HG03432 (cell line): ENCODE results near the gene ELP4.
"Not testable (repeated sequence)": the region's sequence is repeated elsewhere in the genome, so short reads cannot be mapped to it uniquely, and the experiment has no call there.

Source experiments
- ATAC-seq: cut with Tn5 transposase; IDR thresholded peaks from one replicate; pipeline ENCODE4 v1.9.1; 2021; ENCODE audit warnings: mild to moderate bottlenecking, moderate library complexity; ENCODE audit not compliant: unreplicated experiment

ELP4 gene

GRCh38 chr11:31542862-31543261, 33.3 kb downstream of the ELP4 start:
- ATAC-seq: no peak

GRCh38 chr11:31555938-31556337, 46.4 kb downstream of the ELP4 start:
- ATAC-seq: no peak

GRCh38 chr11:31558001-31558400, 48.4 kb downstream of the ELP4 start:
- ATAC-seq: no peak

GRCh38 chr11:31560842-31561476, 51.4 kb downstream of the ELP4 start:
- ATAC-seq: no peak

GRCh38 chr11:31564517-31564916, 55.0 kb downstream of the ELP4 start:
- ATAC-seq: not testable (repeated sequence)

GRCh38 chr11:31574133-31574532, 64.6 kb downstream of the ELP4 start:
- ATAC-seq: not testable (repeated sequence)

GRCh38 chr11:31575764-31576163, 66.2 kb downstream of the ELP4 start:
- ATAC-seq: not testable (repeated sequence)

- not testable (repeated sequence) for ATAC-seq
These were observed 69.8 kb downstream of the ELP4 start for GRCh38 chr11:31579412-31579811.

- ATAC-seq: no peak
These were observed 73.1 kb downstream of the ELP4 start for GRCh38 chr11:31582697-31583096.

GRCh38 chr11:31598454-31598853, 88.9 kb downstream of the ELP4 start:
- ATAC-seq: no peak

- no peak for ATAC-seq
These were observed 92.2 kb downstream of the ELP4 start for GRCh38 chr11:31601635-31602282.

- no peak for ATAC-seq
These were observed 97.3 kb downstream of the ELP4 start for GRCh38 chr11:31606893-31607292.

GRCh38 chr11:31607914-31608313, 98.3 kb downstream of the ELP4 start:
- ATAC-seq: no peak

- no peak for ATAC-seq
These were observed 99.4 kb downstream of the ELP4 start for GRCh38 chr11:31608995-31609394.

GRCh38 chr11:31610544-31610943, 101.0 kb downstream of the ELP4 start:
- no peak for ATAC-seq

- no peak for ATAC-seq
These were observed 107.7 kb downstream of the ELP4 start for GRCh38 chr11:31617246-31617645.

GRCh38 chr11:31619980-31620379, 110.4 kb downstream of the ELP4 start:
- ATAC-seq: peak; percentile 82

- peak; percentile 23 for ATAC-seq
These were observed 110.9 kb downstream of the ELP4 start for GRCh38 chr11:31620434-31620833.

- no peak for ATAC-seq
These were observed 116.3 kb downstream of the ELP4 start for GRCh38 chr11:31625868-31626267.

GRCh38 chr11:31628111-31628510, 118.5 kb downstream of the ELP4 start:
- no peak for ATAC-seq

GRCh38 chr11:31636983-31637382, 127.4 kb downstream of the ELP4 start:
- ATAC-seq: no peak

- ATAC-seq: no peak
These were observed 131.0 kb downstream of the ELP4 start for GRCh38 chr11:31640611-31641010.
